Liver (tissue), 3 donors: ENCODE measurements around the gene ASPG.

ENCODE experiments used
- ATF3 ChIP-seq: IDR thresholded peaks from 2 replicates; pipeline ENCODE4 v1.6.1; 2016; ENCODE audit warnings: antibody characterized with exemption
- CTCF ChIP-seq: fragments of 150-350 bp; IDR thresholded peaks from 2 replicates; pipeline ENCODE4 v1.5.1; 2017; ENCODE audit warnings: improper control_type of control experiment, low read depth, low read length; ENCODE audit not compliant: missing input control
- EGR1 ChIP-seq, 2 donors: IDR thresholded peaks; 2 replicates each; pipeline ENCODE4 v1.6.1; 2016 to 2018; ENCODE audit warnings: antibody characterized with exemption in 2 of 2, low read depth in 2 of 2
- FOXA1 ChIP-seq: IDR thresholded peaks from 2 replicates; pipeline ENCODE4 v1.6.1; 2016; ENCODE audit warnings: antibody characterized with exemption
- GABPA ChIP-seq, 2 donors: IDR thresholded peaks in 1 of 2; conservative IDR thresholded peaks in 1 of 2; 2 replicates each; pipeline ENCODE4 v1.6.1; 2016; ENCODE audit warnings: antibody characterized with exemption in 2 of 2, mild to moderate bottlenecking in 1 of 2, moderate library complexity in 1 of 2
- JUND ChIP-seq, 2 donors: IDR thresholded peaks; 2 replicates each; pipeline ENCODE4 v1.6.1; 2016; ENCODE audit warnings: antibody characterized with exemption in 2 of 2
- NR2F2 ChIP-seq: IDR thresholded peaks from 2 replicates; pipeline ENCODE4 v1.6.1; 2016; ENCODE audit warnings: antibody characterized with exemption
- RAD21 ChIP-seq, 2 donors: IDR thresholded peaks; 2 replicates each; pipeline ENCODE4 v1.6.1; 2016; ENCODE audit warnings: antibody characterized with exemption in 2 of 2, mild to moderate bottlenecking in 2 of 2
- RXRA ChIP-seq, 2 donors: IDR thresholded peaks; 2 replicates each; pipeline ENCODE4 v1.6.1; 2017 to 2018; ENCODE audit warnings: antibody characterized with exemption in 2 of 2, mild to moderate bottlenecking in 1 of 2
- TAF1 ChIP-seq: conservative IDR thresholded peaks from 2 replicates; pipeline ENCODE4 v1.6.1; 2016; ENCODE audit warnings: antibody characterized with exemption, mild to moderate bottlenecking
- YY1 ChIP-seq: IDR thresholded peaks from 2 replicates; pipeline ENCODE4 v1.6.1; 2016; ENCODE audit warnings: antibody characterized with exemption, mild to moderate bottlenecking
- ZBTB33 ChIP-seq: IDR thresholded peaks from 2 replicates; pipeline ENCODE4 v1.6.1; 2016; ENCODE audit warnings: antibody characterized with exemption
- TF ChIP-seq, protein P1 (sequence below): IDR thresholded peaks from 2 replicates; pipeline ENCODE4 v1.6.1; 2016; ENCODE audit warnings: antibody characterized with exemption
- donor health status: healthy.
- donor health status: healthy.

DNA sequence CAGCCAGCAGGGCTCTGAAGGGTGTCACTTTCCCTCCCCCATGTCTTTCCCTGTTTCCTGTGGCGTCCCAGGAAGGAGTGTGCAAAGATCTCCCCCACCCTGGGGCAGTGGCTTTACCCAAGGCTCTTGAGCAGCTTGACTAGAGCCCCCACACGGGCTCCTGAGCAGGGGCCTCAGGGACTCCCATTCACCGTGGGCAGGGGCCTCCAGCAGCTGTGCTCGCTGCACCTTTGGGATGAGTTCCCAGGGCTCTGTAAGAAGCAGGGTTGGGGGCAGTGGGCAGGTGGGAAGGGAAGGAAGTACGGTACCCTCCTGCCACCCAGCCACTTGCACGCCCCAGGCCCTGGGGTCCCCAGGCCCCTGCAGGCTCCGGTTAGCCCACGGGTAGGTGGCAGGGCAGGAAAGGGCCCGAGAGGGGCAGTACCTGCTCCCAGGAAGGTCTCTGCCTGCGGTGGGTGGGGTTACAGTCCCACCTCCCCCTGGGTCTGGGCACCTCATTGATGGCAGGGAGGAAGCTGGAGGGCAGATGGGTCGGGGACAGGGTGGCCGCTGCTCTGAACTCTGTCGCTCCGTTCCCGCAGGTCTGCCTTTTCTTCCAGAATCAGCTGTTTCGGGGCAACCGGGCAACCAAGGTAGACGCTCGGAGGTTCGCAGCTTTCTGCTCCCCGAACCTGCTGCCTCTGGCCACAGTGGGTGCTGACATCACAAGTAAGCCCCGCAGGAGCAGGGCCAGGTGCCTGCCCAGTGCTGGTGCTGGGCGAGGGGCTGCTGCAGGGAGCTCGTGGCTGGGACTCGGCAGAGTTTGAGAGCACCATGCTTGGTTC, 13.0 kb downstream of the ASPG start:
- TF ChIP-seq CTCF (no peak), FOXA1 (no peak), TAF1 (no peak), EGR1 (IDR thresholded peaks at IDR 0.05; ENCODE audit: low read depth in 2 of 2) (no peak), RAD21 (IDR thresholded peaks at IDR 0.05) (no peak), ZBTB33 (no peak), GABPA (IDR thresholded peaks at IDR 0.05 in 1 of 2, conservative IDR thresholded peaks at IDR 0.05 in 1 of 2) (no peak), YY1 (no peak), ATF3 (no peak), RXRA (IDR thresholded peaks at IDR 0.05) (no peak), JUND (IDR thresholded peaks at IDR 0.05) (no peak), NR2F2 (no peak)
- TF ChIP-seq, protein P1, sequence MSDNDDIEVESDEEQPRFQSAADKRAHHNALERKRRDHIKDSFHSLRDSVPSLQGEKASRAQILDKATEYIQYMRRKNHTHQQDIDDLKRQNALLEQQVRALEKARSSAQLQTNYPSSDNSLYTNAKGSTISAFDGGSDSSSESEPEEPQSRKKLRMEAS: no peak
